HCT116 (cell line): ENCODE data around the gene CPS1. TPM values are rescaled to one million over a fixed set of nuclear protein-coding genes. Genes with fewer than 3 reads are reported as not detected.

Source experiments
- ATAC-seq: fragments of 200-7000 bp; cut with Tn5 transposase; 2 replicates; pipeline ENCODE4 v1.9.1; 2020; ENCODE audit warnings: mild to moderate bottlenecking, moderate library complexity
- BruUV-seq: library from RNA; stranded (reverse); fragments of 400-500 nt; replicated peaks from 2 replicates; lab custom pipeline; 2021; lab: Mats Ljungman, UMichigan
- CTCF ChIA-PET: fragments of 300-600 bp; sonication (Branson Sonifier 250); formaldehyde crosslinking; loops from one replicate; lab custom pipeline; 2021; ENCODE audit warnings: antibody characterized with exemption; lab: Charles Lee
- POLR2A ChIA-PET: fragments of 300-600, 350-600 bp; sonication (Branson Sonifier 250); formaldehyde crosslinking; loops from one replicate; lab custom pipeline; 2021; ENCODE audit warnings: antibody characterized with exemption; lab: Charles Lee
- RAD21 ChIA-PET, 2 experiments: fragments of 300-600 bp; sonication (Branson Sonifier 250); formaldehyde crosslinking; loops; one replicate each; lab custom pipeline; 2023; ENCODE audit warnings: low total read pairs in 2 of 2; ENCODE audit not compliant: uncharacterized antibody in 2 of 2, unreplicated experiment in 2 of 2, low non-redundant PET in 1 of 2; lab: Charles Lee
- DNase-seq: peaks from one replicate; pipeline ENCODE4 v3.0.0-alpha.2; 2010; ENCODE audit warnings: low read depth, low spot score
- H2AFZ ChIP-seq: fragments of 200-600 bp; shearing (Covaris generic), sonication (generic); 2 replicates; pipeline ENCODE4 v1.6.1; 2017; ENCODE audit warnings: low read depth, mixed run types, mixed read lengths, antibody characterized with exemption, low read length; ENCODE audit not compliant: poor library complexity, severe bottlenecking
- H3K27ac ChIP-seq: 2 replicates; pipeline ENCODE4 v1.5.1; 2012; ENCODE audit warnings: low read depth, low read length
- H3K27me3 ChIP-seq: fragments of 200-600 bp; sonication (generic); 2 replicates; pipeline ENCODE4 v1.6.1; 2016; ENCODE audit warnings: mixed run types, low read length, mixed read lengths; ENCODE audit not compliant: insufficient read depth
- H3K36me3 ChIP-seq, 2 experiments: fragments of 200-500 bp in 1 of 2; fragments of 200-600 bp in 1 of 2; sonication (Bioruptor generic) in 1 of 2; sonication (generic) in 1 of 2; 2 replicates each; pipeline versions ENCODE4 v1.5.1 to v1.6.1; 2014 to 2016; ENCODE audit warnings: low read length in 2 of 2, inconsistent platforms in 1 of 2, mixed read lengths in 1 of 2, mixed run types in 1 of 2; ENCODE audit not compliant: insufficient read depth in 2 of 2, control insufficient read depth in 1 of 2
- H3K4me1 ChIP-seq, 2 experiments: fragments of 200-600 bp in 1 of 2; sonication (generic) in 1 of 2; 2 replicates each; pipeline versions ENCODE4 v1.5.1 to v1.6.1; 2012 to 2017; ENCODE audit warnings: low read length in 2 of 2, inconsistent platforms in 1 of 2, mild to moderate bottlenecking in 1 of 2, mixed read lengths in 1 of 2, mixed run types in 1 of 2, moderate library complexity in 1 of 2; ENCODE audit not compliant: insufficient read depth in 2 of 2, control insufficient read depth in 1 of 2
- H3K4me2 ChIP-seq: fragments of 200-600 bp; sonication (generic); 2 replicates; pipeline ENCODE4 v1.6.1; 2017; ENCODE audit warnings: mixed run types, low read length, mixed read lengths
- H3K4me3 ChIP-seq, 2 experiments: fragments of 200-600 bp in 1 of 2; sonication (generic) in 1 of 2; replicated peaks in 1 of 2; 2 replicates each; pipeline ENCODE4 v1.5.1; 2011 to 2016; ENCODE audit warnings: low read length in 2 of 2, control low read depth in 1 of 2, low read depth in 1 of 2, mild to moderate bottlenecking in 1 of 2, mixed read lengths in 1 of 2, mixed run types in 1 of 2
- H3K79me2 ChIP-seq: fragments of 200-600 bp; sonication (generic); 2 replicates; pipeline ENCODE4 v1.6.1; 2017; ENCODE audit warnings: mild to moderate bottlenecking, mixed run types, low read length, moderate library complexity, mixed read lengths; ENCODE audit not compliant: insufficient read depth
- H3K9ac ChIP-seq: fragments of 200-600 bp; sonication (generic); 2 replicates; pipeline ENCODE4 v1.6.1; 2016; ENCODE audit warnings: low read length, mixed read lengths
- H3K9me2 ChIP-seq: fragments of 200-600 bp; sonication (generic), shearing (Covaris generic); 2 replicates; pipeline ENCODE4 v1.6.1; 2017; ENCODE audit warnings: mixed run types, mild to moderate bottlenecking, moderate library complexity; ENCODE audit not compliant: insufficient read depth
- H3K9me3 ChIP-seq, 2 experiments: fragments of 200-500 bp in 1 of 2; fragments of 200-600 bp in 1 of 2; sonication (Bioruptor generic) in 1 of 2; sonication (generic) in 1 of 2; 2 replicates each; pipeline ENCODE4 v1.6.1; 2014 to 2017; ENCODE audit warnings: low read length in 2 of 2, mixed read lengths in 2 of 2, inconsistent platforms in 1 of 2, low read depth in 1 of 2, mild to moderate bottlenecking in 1 of 2, mixed run types in 1 of 2, moderate library complexity in 1 of 2; ENCODE audit not compliant: control insufficient read depth in 1 of 2, insufficient read depth in 1 of 2
- H4K20me1 ChIP-seq: fragments of 200-600 bp; sonication (generic), shearing (Covaris generic); 2 replicates; pipeline ENCODE4 v1.6.1; 2017; ENCODE audit warnings: mixed run types, mild to moderate bottlenecking, moderate library complexity; ENCODE audit not compliant: insufficient read depth
- CBX3 ChIP-seq: IDR thresholded peaks from 2 replicates; pipeline ENCODE4 v1.6.1; 2012; ENCODE audit warnings: low read depth
- CEBPB ChIP-seq: IDR thresholded peaks from 2 replicates; pipeline ENCODE4 v1.6.1; 2012; ENCODE audit warnings: low read depth
- CTCF ChIP-seq, 3 experiments: fragments of 200-600 bp in 1 of 3; sonication (generic) in 1 of 3; IDR thresholded peaks in 2 of 3; conservative IDR thresholded peaks in 1 of 3; 2 replicates each; pipeline ENCODE4 v1.5.1; 2012 to 2017; ENCODE audit warnings: low read depth in 2 of 3, low read length in 2 of 3, antibody characterized with exemption in 1 of 3, borderline replicate concordance in 1 of 3, control low read depth in 1 of 3, mild to moderate bottlenecking in 1 of 3, mixed read lengths in 1 of 3, mixed run types in 1 of 3, moderate library complexity in 1 of 3; ENCODE audit not compliant: insufficient read depth in 1 of 3
- REST ChIP-seq: IDR thresholded peaks from 2 replicates; pipeline ENCODE4 v1.6.1; 2012; ENCODE audit warnings: low read depth
- SIN3A ChIP-seq: IDR thresholded peaks from 2 replicates; pipeline ENCODE4 v1.6.1; 2012; ENCODE audit warnings: low read depth
- ZFX ChIP-seq: fragments of 450-650 bp; IDR thresholded peaks from 2 replicates; pipeline ENCODE4 v1.6.1; 2017
- intact Hi-C: fragments of 100-400 bp; cut with micrococcal nuclease; formaldehyde crosslinking; loops from 2 replicates; pipeline ENCODE4 v1.10.0; 2022
- total RNA-seq: library from RNA; stranded (reverse); gene quantifications from one replicate; pipeline ENCODE4 v1.2.1, GENCODE V29; 2021; ENCODE audit not compliant: unreplicated experiment

The CPS1 gene
- total RNA-seq, 1 experiment from 2014 or later = 37.5 TPM

GRCh38 chr2:210633699-210634098 is 77.3 kb downstream of the CPS1 start (continued):
- TF ChIP-seq CTCF (IDR thresholded peaks at IDR 0.05 in 2 of 3, conservative IDR thresholded peaks at IDR 0.05 in 1 of 3; ENCODE audit: borderline replicate concordance in 1 of 3, insufficient read depth in 1 of 3, low read depth in 2 of 3, low read length in 2 of 3) (no peak), CBX3 (no peak), ZFX (no peak), REST (no peak)

GRCh38 chr2:210635257-210635656 is 78.9 kb downstream of the CPS1 start:
- POLR2A ChIA-PET = no interaction called here

More at GRCh38 chr2:210635257-210635656, 78.9 kb downstream of the CPS1 start:
- no peak overlapping the region for H3K9ac ChIP-seq
- no peaks in the 10 kb centered on the region for H3K27me3 ChIP-seq
- DNase-seq (no peak), ATAC-seq (no peak)
- H3K4me3 ChIP-seq = no peak overlapping the region
- no peaks in the 10 kb centered on the region for H3K4me1 ChIP-seq
- ChIA-PET CTCF (interaction anchor here (1.2 kb wide), 1 partner anchor 18 kb away, joined by 3 read pairs; no protein-coding TSS in a partner anchor), RAD21 (no interaction called here)
- TF ChIP-seq CEBPB = peak; percentile 46; the same call in 1 of the 2 replicates
- TF ChIP-seq SIN3A = no peak
- H3K36me3 ChIP-seq = no peaks in the 10 kb centered on the region
- no peaks in the 10 kb centered on the region for H4K20me1 ChIP-seq
- no peak overlapping the region for H3K4me2 ChIP-seq
- H3K79me2 ChIP-seq = no peaks in the 10 kb centered on the region
- H3K9me3 ChIP-seq = no peaks in the 10 kb centered on the region
- BruUV-seq = no TSS peak
- no peak overlapping the region for H3K27ac ChIP-seq
- no peak overlapping the region for H2AFZ ChIP-seq
- H3K9me2 ChIP-seq = no peaks in the 10 kb centered on the region
- intact Hi-C loops = no loop called here
